Sigmoid colon (tissue), 3 donors: ENCODE measurements around the gene NGF.

Source experiments
- POLR2A ChIP-seq, 2 donors: fragments of 450-650 bp; IDR thresholded peaks; one replicate each; pipeline ENCODE4 v1.6.1; 2016; ENCODE audit warnings: antibody characterized with exemption in 2 of 2, mild to moderate bottlenecking in 2 of 2, moderate library complexity in 2 of 2
- TF ChIP-seq, protein P1 (sequence below), 4 experiments: fragments of 450-650 bp in 3 of 4; fragments of 200-600 bp in 1 of 4; IDR thresholded peaks; one replicate each; pipeline ENCODE4 v1.5.1; 2016 to 2019; ENCODE audit warnings: antibody characterized with exemption in 4 of 4, mild to moderate bottlenecking in 3 of 4, moderate library complexity in 2 of 4

- TF ChIP-seq, protein P1, sequence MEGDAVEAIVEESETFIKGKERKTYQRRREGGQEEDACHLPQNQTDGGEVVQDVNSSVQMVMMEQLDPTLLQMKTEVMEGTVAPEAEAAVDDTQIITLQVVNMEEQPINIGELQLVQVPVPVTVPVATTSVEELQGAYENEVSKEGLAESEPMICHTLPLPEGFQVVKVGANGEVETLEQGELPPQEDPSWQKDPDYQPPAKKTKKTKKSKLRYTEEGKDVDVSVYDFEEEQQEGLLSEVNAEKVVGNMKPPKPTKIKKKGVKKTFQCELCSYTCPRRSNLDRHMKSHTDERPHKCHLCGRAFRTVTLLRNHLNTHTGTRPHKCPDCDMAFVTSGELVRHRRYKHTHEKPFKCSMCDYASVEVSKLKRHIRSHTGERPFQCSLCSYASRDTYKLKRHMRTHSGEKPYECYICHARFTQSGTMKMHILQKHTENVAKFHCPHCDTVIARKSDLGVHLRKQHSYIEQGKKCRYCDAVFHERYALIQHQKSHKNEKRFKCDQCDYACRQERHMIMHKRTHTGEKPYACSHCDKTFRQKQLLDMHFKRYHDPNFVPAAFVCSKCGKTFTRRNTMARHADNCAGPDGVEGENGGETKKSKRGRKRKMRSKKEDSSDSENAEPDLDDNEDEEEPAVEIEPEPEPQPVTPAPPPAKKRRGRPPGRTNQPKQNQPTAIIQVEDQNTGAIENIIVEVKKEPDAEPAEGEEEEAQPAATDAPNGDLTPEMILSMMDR (IDR thresholded peaks at IDR 0.05) = no peak
- no peak for TF ChIP-seq POLR2A (IDR thresholded peaks at IDR 0.05)
These were observed 37.8 kb downstream of the NGF start for GRCh38 chr1:115300087-115300876.
